Peyer's patch (tissue), 4 donors: ENCODE results near the gene ODF2. TPM values are rescaled to one million over a fixed set of nuclear protein-coding genes. Genes with fewer than 3 reads are reported as not detected.

ENCODE experiments used
- DNase-seq, 3 donors: peaks; one replicate each; pipeline ENCODE4 v3.0.0-alpha.2; 2017 to 2019
- H3K27ac ChIP-seq, 4 donors: fragments of 200-600 bp; sonication (generic); one replicate each; pipeline ENCODE4 v1.5.1; 2016 to 2019
- H3K27me3 ChIP-seq, 2 donors: fragments of 200-600 bp; sonication (generic); one replicate each; pipeline ENCODE4 v1.5.1; 2019
- H3K36me3 ChIP-seq, 3 donors: fragments of 200-600 bp; sonication (generic); one replicate each; pipeline ENCODE4 v1.5.1; 2016 to 2019
- H3K4me1 ChIP-seq, 4 donors: fragments of 200-600 bp; sonication (generic); one replicate each; pipeline ENCODE4 v1.5.1; 2016 to 2019
- H3K4me3 ChIP-seq, 4 donors: fragments of 200-600 bp; sonication (generic); 1 replicate in 3 of 4; 2 replicates in 1 of 4; pipeline ENCODE4 v1.5.1; 2016 to 2019; ENCODE audit warnings: mild to moderate bottlenecking in 1 of 4
- H3K9me3 ChIP-seq, 4 donors: fragments of 200-600 bp; sonication (generic); one replicate each; pipeline ENCODE4 v1.5.1; 2016 to 2019; ENCODE audit warnings: mild to moderate bottlenecking in 1 of 4
- CTCF ChIP-seq, 6 experiments: fragments of 450-650 bp in 4 of 6; fragments of 200-600 bp in 2 of 6; sonication (generic) in 1 of 6; IDR thresholded peaks; one replicate each; pipeline ENCODE4 v1.5.1; 2017 to 2019; ENCODE audit warnings: antibody characterized with exemption in 6 of 6, mild to moderate bottlenecking in 3 of 6, moderate library complexity in 1 of 6
- POLR2A ChIP-seq, 2 donors: fragments of 450-650 bp; IDR thresholded peaks; one replicate each; pipeline ENCODE4 v1.5.1; 2017; ENCODE audit warnings: antibody characterized with exemption in 2 of 2, mild to moderate bottlenecking in 2 of 2, moderate library complexity in 2 of 2
- small RNA-seq, 2 donors: library from RNA; depleted of rRNA; stranded (forward); fragments of <200 nt; gene quantifications; one replicate each; pipeline ENCODE3, GENCODE V24; 2016
- total RNA-seq, 4 donors: library from RNA; depleted of rRNA; stranded (reverse); fragments of >200 nt; gene quantifications; one replicate each; pipeline ENCODE4 v1.1.0, GENCODE V29; 2016

The ODF2 gene
- total RNA-seq, 4 donors from 2014 or later: 8.4 to 83.3 (median 25.7) TPM

- DNase-seq: no peak
- Histone ChIP-seq H3K4me1 (no peaks in the 10 kb centered on the region), H3K27me3 (no peaks in the 10 kb centered on the region), H3K36me3 (peaks cover 0 to 69% (median 0%) of the 10 kb centered on the region in 3 donors), H3K9me3 (no peaks in the 10 kb centered on the region), H3K4me3 (no peak overlapping the region), H3K27ac (no peak overlapping the region)
- TF ChIP-seq CTCF (IDR thresholded peaks at IDR 0.05) (no peak), POLR2A (IDR thresholded peaks at IDR 0.05) (no peak)
Measured at GRCh38 chr9:128540634-128541360, 85.0 kb downstream of the ODF2 start.

- no peak for DNase-seq
- H3K9me3 ChIP-seq: no peaks in the 10 kb centered on the region
- H3K36me3 ChIP-seq: peaks cover 0 to 13% (median 0%) of the 10 kb centered on the region in 3 donors
- no peak overlapping the region for H3K27ac ChIP-seq
- H3K27me3 ChIP-seq: no peaks in the 10 kb centered on the region
- no peak for TF ChIP-seq CTCF (IDR thresholded peaks at IDR 0.05)
- no peak for TF ChIP-seq POLR2A (IDR thresholded peaks at IDR 0.05)
- H3K4me1 ChIP-seq: peaks cover 0 to 8% (median 0%) of the 10 kb centered on the region in 4 donors
- H3K4me3 ChIP-seq: no peak overlapping the region
Measured at GRCh38 chr9:128546504-128546903, 90.7 kb downstream of the ODF2 start.

- Histone ChIP-seq H3K27me3 (no peaks in the 10 kb centered on the region), H3K27ac (peak overlapping the region in 1 of 4 donors; percentile 96), H3K4me1 (peaks cover 0 to 14% (median 2%) of the 10 kb centered on the region in 4 donors), H3K9me3 (no peaks in the 10 kb centered on the region), H3K36me3 (no peaks in the 10 kb centered on the region), H3K4me3 (no peak overlapping the region)
- DNase-seq: no peak
- TF ChIP-seq CTCF (IDR thresholded peaks at IDR 0.05): no peak
- TF ChIP-seq POLR2A (IDR thresholded peaks at IDR 0.05): no peak
Measured at GRCh38 chr9:128548876-128549275, 93.1 kb downstream of the ODF2 start.

- peaks cover 0 to 28% (median 9%) of the 10 kb centered on the region in 4 donors for H3K4me1 ChIP-seq
- DNase-seq: no peak
- H3K27me3 ChIP-seq: no peaks in the 10 kb centered on the region
- H3K4me3 ChIP-seq: no peak overlapping the region
- H3K27ac ChIP-seq: peak overlapping the region in 3 of 4 donors; percentile 96 to 100 (median 99)
- H3K36me3 ChIP-seq: no peaks in the 10 kb centered on the region
- no peak for TF ChIP-seq CTCF (IDR thresholded peaks at IDR 0.05)
- no peak for TF ChIP-seq POLR2A (IDR thresholded peaks at IDR 0.05)
- no peaks in the 10 kb centered on the region for H3K9me3 ChIP-seq
Measured at GRCh38 chr9:128550226-128550625, 94.4 kb downstream of the ODF2 start.

Small RNA genes lying within 50 kb of the gene (small RNA-seq; reads per million reads assigned to genes)
- 0 reads per million in 2 donors for gene RNU7-171P

Other genes starting within 250 kb of the ODF2 start
- gene GOLGA2, start 180.0 kb upstream of the ODF2 start, total RNA-seq: 10 to 100 TPM; 45.7 to 96.7 (median 92.5) TPM
- gene SWI5, start 179.7 kb upstream of the ODF2 start, total RNA-seq: 10 to 100 TPM; 18.3 to 27.2 (median 23.5) TPM
- 10 to 100 TPM; 11.7 to 42.9 (median 17.4) TPM for gene TRUB2, start 133.6 kb upstream of the ODF2 start, total RNA-seq
- 100 to 1,000 TPM in 3 of 4 donors, 10 to 100 TPM in 1; 65.2 to 191 (median 132) TPM for gene COQ4, start 133.2 kb upstream of the ODF2 start, total RNA-seq
- gene SLC27A4, start 115.5 kb upstream of the ODF2 start, total RNA-seq: 100 to 1,000 TPM in 3 of 4 donors, 10 to 100 TPM in 1; 28.1 to 312 (median 149) TPM
- gene URM1, start 84.6 kb upstream of the ODF2 start, total RNA-seq: 10 to 100 TPM; 24.9 to 47.7 (median 42.4) TPM
- gene CERCAM, start 35.1 kb upstream of the ODF2 start, total RNA-seq: 10 to 100 TPM in 1 of 4 donors, 1 to 10 TPM in 3; 3.3 to 16.5 (median 5.9) TPM
- gene GLE1, start 48.7 kb downstream of the ODF2 start, total RNA-seq: 10 to 100 TPM; 27.0 to 55.3 (median 28.3) TPM
- gene SPTAN1, start 96.6 kb downstream of the ODF2 start, total RNA-seq: 100 to 1,000 TPM; 251 to 586 (median 269) TPM
- 100 to 1,000 TPM in 1 of 4 donors, 10 to 100 TPM in 3; 71.9 to 103 (median 95.8) TPM for gene DYNC2I2, start 200.8 kb downstream of the ODF2 start, total RNA-seq
- gene SET, start 233.2 kb downstream of the ODF2 start, total RNA-seq: 100 to 1,000 TPM in 1 of 4 donors, 10 to 100 TPM in 3; 72.3 to 148 (median 83.9) TPM
- 10 to 100 TPM in 1 of 4 donors, 1 to 10 TPM in 3; 5.6 to 15.7 (median 9.3) TPM for gene PKN3, start 246.5 kb downstream of the ODF2 start, total RNA-seq